Inferior parietal cortex (tissue), 1 donor: ENCODE measurements around the gene SPANXA1.
"Not testable (repeated sequence)": the region's sequence is repeated elsewhere in the genome, so short reads cannot be mapped to it uniquely, and the experiment has no call there.

Source experiments
- DNase-seq: peaks from one replicate; pipeline ENCODE4 v3.0.0-alpha.2; 2016; ENCODE audit errors: extremely low spot score

SPANXA1 gene, protein sequence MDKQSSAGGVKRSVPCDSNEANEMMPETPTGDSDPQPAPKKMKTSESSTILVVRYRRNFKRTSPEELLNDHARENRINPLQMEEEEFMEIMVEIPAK

DNA sequence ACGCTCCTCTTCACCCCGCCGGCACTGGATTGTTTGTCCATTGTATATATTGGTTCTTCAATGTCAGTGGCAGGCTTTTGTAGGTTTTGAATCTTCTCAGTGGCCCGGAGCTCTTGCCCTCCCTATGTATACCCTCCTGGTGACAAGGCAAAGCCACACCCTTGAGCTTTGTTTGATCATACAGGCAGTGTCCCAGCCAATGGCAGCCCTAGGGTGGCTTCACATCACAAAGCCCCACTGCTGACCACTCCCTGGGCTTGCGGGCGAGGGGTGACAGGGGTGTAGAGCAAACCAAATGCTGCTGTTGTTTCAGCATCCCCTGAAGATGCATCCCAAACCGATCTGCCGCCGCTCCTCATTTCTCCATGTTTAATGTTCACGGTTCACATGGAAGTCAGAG is at the start of gene SPANXA1:
Gene SPANXA1, minus strand, starts transcription at position 101 of the 400 bp plus-strand sequence. Its CDS starts 60 bp downstream, at position 41.
- not testable (repeated sequence) for DNase-seq

DNA sequence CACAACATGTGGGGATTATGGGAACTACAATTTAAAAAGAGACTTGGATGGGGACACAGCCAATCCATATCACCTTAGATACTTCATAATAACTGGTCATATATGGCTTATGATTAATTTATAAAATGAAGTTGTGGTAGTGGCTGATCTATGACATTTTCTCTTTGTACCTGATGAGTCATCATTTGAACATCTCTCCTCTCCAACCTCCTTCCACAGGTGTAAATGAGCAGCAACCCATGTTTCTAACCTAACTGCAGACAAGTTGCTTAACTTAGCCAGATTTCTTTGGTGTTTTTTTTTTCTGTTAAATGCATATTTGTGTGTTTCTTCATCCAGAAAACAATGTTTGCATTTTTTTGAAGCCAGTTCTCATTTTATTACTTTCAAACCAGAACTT is 47.6 kb upstream of the SPANXA1 start:
- DNase-seq: no peak

DNA sequence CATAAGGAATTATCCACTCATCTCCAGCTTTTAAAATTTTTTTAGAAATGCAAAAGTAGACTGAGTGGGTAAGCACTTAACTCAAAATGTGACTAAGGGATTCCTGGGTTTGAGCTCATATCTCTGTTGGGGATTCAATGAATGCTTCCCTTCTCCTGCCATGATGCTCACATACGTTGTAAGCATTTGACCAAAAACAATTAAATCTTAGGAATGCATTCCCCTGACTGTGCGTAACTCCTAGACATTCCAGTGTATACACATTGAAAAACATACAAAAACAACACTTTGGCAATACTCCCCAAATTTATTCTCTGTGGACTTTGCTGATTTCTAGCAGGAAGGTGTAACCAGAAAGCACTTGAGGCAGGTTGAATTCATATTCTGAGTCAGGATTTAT is 34.8 kb upstream of the SPANXA1 start:
- DNase-seq: no peak

DNA sequence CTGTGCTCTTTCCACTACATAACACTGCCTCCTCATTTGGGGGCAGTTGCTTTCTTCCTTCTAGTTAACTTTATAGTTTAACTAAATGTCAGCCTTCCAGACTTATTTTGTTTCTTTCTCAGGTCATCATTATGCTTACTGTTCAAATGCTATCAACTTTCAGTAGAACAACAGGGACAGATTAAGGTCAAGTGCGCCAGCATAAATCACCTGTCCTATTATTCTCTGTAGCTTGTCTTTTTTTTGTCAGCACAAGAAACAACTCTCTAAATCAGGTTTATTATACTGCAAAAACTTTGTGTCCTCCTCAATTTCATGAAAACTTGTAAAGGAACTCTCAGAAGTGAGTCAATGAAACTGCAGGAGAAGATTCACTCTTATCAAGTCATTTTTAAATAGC is 24.6 kb upstream of the SPANXA1 start:
- DNase-seq: no peak

DNA sequence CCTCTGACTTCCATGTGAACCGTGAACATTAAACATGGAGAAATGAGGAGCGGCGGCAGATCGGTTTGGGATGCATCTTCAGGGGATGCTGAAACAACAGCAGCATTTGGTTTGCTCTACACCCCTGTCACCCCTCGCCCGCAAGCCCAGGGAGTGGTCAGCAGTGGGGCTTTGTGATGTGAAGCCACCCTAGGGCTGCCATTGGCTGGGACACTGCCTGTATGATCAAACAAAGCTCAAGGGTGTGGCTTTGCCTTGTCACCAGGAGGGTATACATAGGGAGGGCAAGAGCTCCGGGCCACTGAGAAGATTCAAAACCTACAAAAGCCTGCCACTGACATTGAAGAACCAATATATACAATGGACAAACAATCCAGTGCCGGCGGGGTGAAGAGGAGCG is 4.9 kb upstream of the SPANXA1 start, which contains the start of gene SPANXA2:
Gene SPANXA2, plus strand, starts transcription at position 301 of the 400 bp plus-strand sequence. Its CDS starts 60 bp downstream, at position 361.
- DNase-seq: not testable (repeated sequence)

DNA sequence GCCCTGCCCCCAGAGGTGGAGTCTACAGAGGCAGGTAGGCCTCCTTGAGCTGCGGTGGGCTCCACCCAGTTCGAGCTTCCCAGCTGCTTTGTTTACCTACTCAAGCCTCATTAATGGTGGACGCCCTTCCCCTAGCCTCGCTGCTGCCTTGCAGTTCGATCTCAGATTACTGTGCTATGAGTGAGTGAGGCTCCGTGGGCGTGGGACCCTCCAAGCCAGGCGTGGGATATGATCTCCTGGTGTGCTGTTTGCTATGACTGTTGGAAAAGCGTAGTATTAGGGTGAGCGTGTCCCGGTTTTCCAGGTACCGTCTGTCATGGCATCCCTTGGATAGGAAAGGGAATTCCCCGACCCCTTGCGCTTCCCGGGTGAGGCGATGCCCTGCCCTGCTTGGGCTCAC is 42.0 kb downstream of the SPANXA1 start:
- not testable (repeated sequence) for DNase-seq
